ELF-1 (cell line): Measurements from ENCODE around the gene HDAC10.
A peak's percentile ranks its signal among the peaks of the same experiment; 100 is the strongest.

ENCODE experiments used
- DNase-seq: peaks from one replicate; pipeline ENCODE4 v3.0.0-alpha.2; 2016; ENCODE audit warnings: low read depth, low spot score

The HDAC10 gene

GRCh38 chr22:50250555-50251476, at the start of gene HDAC10:
Gene HDAC10 (minus strand): TSS chr22:50251265. CDS start chr22:50251032, 233 bp downstream.
- DNase-seq: peak; percentile 85

- DNase-seq: no peak
These were observed 49.7 kb upstream of the HDAC10 start for GRCh38 chr22:50300620-50301257.

GRCh38 chr22:50299785-50300619, 48.9 kb upstream of the HDAC10 start:
- peak; percentile 83 for DNase-seq

GRCh38 chr22:50298937-50299784, 48.1 kb upstream of the HDAC10 start:
- peak; percentile 24 for DNase-seq

- DNase-seq: no peak
These were observed 47.2 kb upstream of the HDAC10 start for GRCh38 chr22:50298266-50298637.

- no peak for DNase-seq
These were observed 46.6 kb upstream of the HDAC10 start for GRCh38 chr22:50297510-50298265.

GRCh38 chr22:50296658-50297490, 45.8 kb upstream of the HDAC10 start:
- DNase-seq: no peak

GRCh38 chr22:50294319-50294656, 43.2 kb upstream of the HDAC10 start:
- DNase-seq: no peak

GRCh38 chr22:50293441-50294318, 42.6 kb upstream of the HDAC10 start:
- DNase-seq: peak; percentile 72

- DNase-seq: no peak
These were observed 41.8 kb upstream of the HDAC10 start for GRCh38 chr22:50292643-50293440.

- no peak for DNase-seq
These were observed 39.0 kb upstream of the HDAC10 start for GRCh38 chr22:50289942-50290630.

GRCh38 chr22:50289151-50289941, 38.3 kb upstream of the HDAC10 start:
- no peak for DNase-seq

- no peak for DNase-seq
These were observed 36.7 kb upstream of the HDAC10 start for GRCh38 chr22:50287731-50288130.

- DNase-seq: no peak
These were observed 35.7 kb upstream of the HDAC10 start for GRCh38 chr22:50286701-50287318.

- DNase-seq: no peak
These were observed 35.2 kb upstream of the HDAC10 start for GRCh38 chr22:50286275-50286674.
